ENCODE measurements around the gene TTLL6.

- no peak for TF ChIP-seq CTCF (IDR thresholded peaks at IDR 0.05)
- TF ChIP-seq POLR2A (IDR thresholded peaks at IDR 0.05) = no peak
Observed at GRCh38 chr17:48728232-48729231, 88.5 kb downstream of the TTLL6 start, which contains the start of gene HOXB13.
